ENCODE measurements around the gene IMMP2L. TPM values are rescaled to one million over a fixed set of nuclear protein-coding genes. Genes with fewer than 3 reads are reported as not detected.

The IMMP2L gene
- total RNA-seq, 2 donors from 2014 or later: 10.5 to 17.4 TPM

- intact Hi-C loops (cut with DNase I): no loop called here
- no peak for ATAC-seq
- no peaks in the 10 kb centered on the region for H3K9me3 ChIP-seq
- DNase-seq: no peak
- 46 to 55% methylated on average over 3 of the region's 3 CpGs for WGBS, 2 donors
- no peak for TF ChIP-seq CTCF (IDR thresholded peaks at IDR 0.05)
- no peak overlapping the region for H3K27ac ChIP-seq
- no peaks in the 10 kb centered on the region for H3K36me3 ChIP-seq (replicated peaks in 1 of 2; ENCODE audit: insufficient read depth in 1 of 2, low read depth in 2 of 2)
- H3K4me3 ChIP-seq: no peak overlapping the region
- H3K4me1 ChIP-seq: no peaks in the 10 kb centered on the region
- H3K27me3 ChIP-seq: no peaks in the 10 kb centered on the region
Measured at GRCh38 chr7:111018960-111019736, 543.1 kb downstream of the IMMP2L start.

- Histone ChIP-seq H3K4me1 (no peaks in the 10 kb centered on the region), H3K27ac (no peak overlapping the region), H3K4me3 (no peak overlapping the region), H3K27me3 (no peaks in the 10 kb centered on the region), H3K36me3 (replicated peaks in 1 of 2; ENCODE audit: insufficient read depth in 1 of 2, low read depth in 2 of 2) (no peaks in the 10 kb centered on the region), H3K9me3 (no peaks in the 10 kb centered on the region)
- ATAC-seq: no peak
- 94 to 95% methylated on average over 4 of the region's 4 CpGs for WGBS, 2 donors
- DNase-seq: no peak
- TF ChIP-seq POLR2A (IDR thresholded peaks at IDR 0.05) (no peak), CTCF (IDR thresholded peaks at IDR 0.05) (no peak)
- intact Hi-C loops (cut with DNase I): no loop called here
Measured at GRCh38 chr7:111018447-111018846, 543.8 kb downstream of the IMMP2L start.

- intact Hi-C loops (cut with DNase I): no loop called here
- H3K36me3 ChIP-seq (replicated peaks in 1 of 2; ENCODE audit: insufficient read depth in 1 of 2, low read depth in 2 of 2): no peaks in the 10 kb centered on the region
- no peak overlapping the region for H3K4me3 ChIP-seq
- 91 to 92% methylated on average over 6 of the region's 6 CpGs for WGBS, 2 donors
- no peak for ATAC-seq
- H3K27me3 ChIP-seq: no peaks in the 10 kb centered on the region
- no peak for DNase-seq
- H3K4me1 ChIP-seq: no peaks in the 10 kb centered on the region
- TF ChIP-seq POLR2A (IDR thresholded peaks at IDR 0.05) (no peak), CTCF (IDR thresholded peaks at IDR 0.05) (no peak)
- no peaks in the 10 kb centered on the region for H3K9me3 ChIP-seq
- no peak overlapping the region for H3K27ac ChIP-seq
Measured at GRCh38 chr7:111014079-111014478, 548.2 kb downstream of the IMMP2L start.

GRCh38 chr7:111012799-111013675 is 549.3 kb downstream of the IMMP2L start:
- Histone ChIP-seq H3K27me3 (no peaks in the 10 kb centered on the region), H3K27ac (no peak overlapping the region), H3K36me3 (replicated peaks in 1 of 2; ENCODE audit: insufficient read depth in 1 of 2, low read depth in 2 of 2) (no peaks in the 10 kb centered on the region), H3K4me3 (no peak overlapping the region), H3K4me1 (no peaks in the 10 kb centered on the region), H3K9me3 (no peaks in the 10 kb centered on the region)
- ATAC-seq (no peak), DNase-seq (no peak)
- intact Hi-C loops (cut with DNase I): no loop called here
- 69 to 76% methylated on average over 5 of the region's 5 CpGs for WGBS, 2 donors
- TF ChIP-seq POLR2A (IDR thresholded peaks at IDR 0.05) (no peak), CTCF (IDR thresholded peaks at IDR 0.05) (no peak)

Data from body of pancreas (tissue), 4 donors.